Measurements from ENCODE around the gene CDH4. TPM values are rescaled to one million over a fixed set of nuclear protein-coding genes. Genes with fewer than 3 reads are reported as not detected.

The CDH4 gene
- total and polyA plus RNA-seq, 2 donors (not counting 3 experiments of a cell fraction or from before 2014, with no cell fraction given): 0.17 to 0.51 TPM

- no peak overlapping the region for H3K4me3 ChIP-seq (replicated peaks in 1 of 3; ENCODE audit: insufficient read depth in 1 of 3, low read depth in 1 of 3, low read length in 3 of 3)
- H3K9me3 ChIP-seq (replicated peaks; ENCODE audit: control insufficient read depth, insufficient read depth, low read length): no peaks in the 10 kb centered on the region
- CTCF ChIA-PET: no interaction called here
- H2AFZ ChIP-seq (ENCODE audit: low read depth, low read length): no peak overlapping the region
- H3K79me2 ChIP-seq (ENCODE audit: control insufficient read depth, insufficient read depth, low read length): no peaks in the 10 kb centered on the region
- POLR2A ChIA-PET: no interaction called here
- no TSS peak for BruUV-seq (replicated peaks)
- no peak overlapping the region for H3K4me2 ChIP-seq (ENCODE audit: insufficient read depth, low read length)
- H3K4me1 ChIP-seq (ENCODE audit: control insufficient read depth, extremely low read depth, insufficient read depth, low read length): no peaks in the 10 kb centered on the region
- H3K36me3 ChIP-seq (ENCODE audit: control insufficient read depth in 2 of 2, extremely low read depth in 1 of 2, insufficient read depth in 2 of 2, low read length in 2 of 2): no peaks in the 10 kb centered on the region
- H3K9me1 ChIP-seq (replicated peaks; ENCODE audit: control insufficient read depth, extremely low read depth, insufficient read depth, low read length): no peaks in the 10 kb centered on the region
- dilution Hi-C loops (cut with MboI; ENCODE audit: extremely low pct_ligation_motif_present, low sequenced_read_pairs): no loop called here
- H3K27me3 ChIP-seq (ENCODE audit: control insufficient read depth in 2 of 2, insufficient read depth in 2 of 2, low read length in 2 of 2): no peaks in the 10 kb centered on the region
- DNase-seq (ENCODE audit: low read depth, low spot score): no peak
- no peak for FAIRE-seq
- H3K9ac ChIP-seq (replicated peaks; ENCODE audit: extremely low read depth, insufficient read depth, low read length): no peak overlapping the region
- no peak overlapping the region for H3K27ac ChIP-seq (ENCODE audit: insufficient read depth, low read depth, low read length)
- intact Hi-C loops (cut with micrococcal nuclease): no loop called here
- no peaks in the 10 kb centered on the region for H4K20me1 ChIP-seq (replicated peaks; ENCODE audit: control insufficient read depth, extremely low read depth, insufficient read depth, low read length)
- TF ChIP-seq FOS (IDR thresholded peaks at IDR 0.05; ENCODE audit: borderline replicate concordance, insufficient read depth, low read length): no peak
- TF ChIP-seq POLR2AphosphoS5 (IDR thresholded peaks at IDR 0.05; ENCODE audit: insufficient read depth, low read depth, low read length): no peak
- no peak for TF ChIP-seq MYC (IDR thresholded peaks at IDR 0.05; ENCODE audit: low read depth, low read length)
Measured at GRCh38 chr20:61394088-61394799, 142.2 kb downstream of the CDH4 start.

- dilution Hi-C loops (cut with MboI; ENCODE audit: extremely low pct_ligation_motif_present, low sequenced_read_pairs): no loop called here
Measured at GRCh38 chr20:61396262-61396848, 144.3 kb downstream of the CDH4 start.

More at GRCh38 chr20:61396262-61396848, 144.3 kb downstream of the CDH4 start:
- ChIA-PET CTCF (no interaction called here), POLR2A (no interaction called here)
- no peak overlapping the region for H3K27ac ChIP-seq (ENCODE audit: insufficient read depth, low read depth, low read length)
- H3K4me2 ChIP-seq (ENCODE audit: insufficient read depth, low read length): no peak overlapping the region
- H4K20me1 ChIP-seq (replicated peaks; ENCODE audit: control insufficient read depth, extremely low read depth, insufficient read depth, low read length): no peaks in the 10 kb centered on the region
- BruUV-seq (replicated peaks): no TSS peak
- H3K27me3 ChIP-seq (ENCODE audit: control insufficient read depth in 2 of 2, insufficient read depth in 2 of 2, low read length in 2 of 2): no peaks in the 10 kb centered on the region
- intact Hi-C loops (cut with micrococcal nuclease): no loop called here
- H3K36me3 ChIP-seq (ENCODE audit: control insufficient read depth in 2 of 2, extremely low read depth in 1 of 2, insufficient read depth in 2 of 2, low read length in 2 of 2): no peaks in the 10 kb centered on the region
- H3K9me3 ChIP-seq (replicated peaks; ENCODE audit: control insufficient read depth, insufficient read depth, low read length): peaks cover 5% of the 10 kb centered on the region
- H2AFZ ChIP-seq (ENCODE audit: low read depth, low read length): no peak overlapping the region
- H3K4me1 ChIP-seq (ENCODE audit: control insufficient read depth, extremely low read depth, insufficient read depth, low read length): no peaks in the 10 kb centered on the region
- TF ChIP-seq FOS (IDR thresholded peaks at IDR 0.05; ENCODE audit: borderline replicate concordance, insufficient read depth, low read length) (no peak), POLR2AphosphoS5 (IDR thresholded peaks at IDR 0.05; ENCODE audit: insufficient read depth, low read depth, low read length) (no peak)
- TF ChIP-seq, protein P1, sequence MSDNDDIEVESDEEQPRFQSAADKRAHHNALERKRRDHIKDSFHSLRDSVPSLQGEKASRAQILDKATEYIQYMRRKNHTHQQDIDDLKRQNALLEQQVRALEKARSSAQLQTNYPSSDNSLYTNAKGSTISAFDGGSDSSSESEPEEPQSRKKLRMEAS (IDR thresholded peaks at IDR 0.05; ENCODE audit: insufficient read depth, insufficient read length): no peak
- TF ChIP-seq, protein P2, sequence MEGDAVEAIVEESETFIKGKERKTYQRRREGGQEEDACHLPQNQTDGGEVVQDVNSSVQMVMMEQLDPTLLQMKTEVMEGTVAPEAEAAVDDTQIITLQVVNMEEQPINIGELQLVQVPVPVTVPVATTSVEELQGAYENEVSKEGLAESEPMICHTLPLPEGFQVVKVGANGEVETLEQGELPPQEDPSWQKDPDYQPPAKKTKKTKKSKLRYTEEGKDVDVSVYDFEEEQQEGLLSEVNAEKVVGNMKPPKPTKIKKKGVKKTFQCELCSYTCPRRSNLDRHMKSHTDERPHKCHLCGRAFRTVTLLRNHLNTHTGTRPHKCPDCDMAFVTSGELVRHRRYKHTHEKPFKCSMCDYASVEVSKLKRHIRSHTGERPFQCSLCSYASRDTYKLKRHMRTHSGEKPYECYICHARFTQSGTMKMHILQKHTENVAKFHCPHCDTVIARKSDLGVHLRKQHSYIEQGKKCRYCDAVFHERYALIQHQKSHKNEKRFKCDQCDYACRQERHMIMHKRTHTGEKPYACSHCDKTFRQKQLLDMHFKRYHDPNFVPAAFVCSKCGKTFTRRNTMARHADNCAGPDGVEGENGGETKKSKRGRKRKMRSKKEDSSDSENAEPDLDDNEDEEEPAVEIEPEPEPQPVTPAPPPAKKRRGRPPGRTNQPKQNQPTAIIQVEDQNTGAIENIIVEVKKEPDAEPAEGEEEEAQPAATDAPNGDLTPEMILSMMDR (IDR thresholded peaks at IDR 0.05; ENCODE audit: extremely low read depth in 1 of 2, insufficient read depth in 1 of 2, low read depth in 1 of 2, low read length in 2 of 2): no peak
- H3K79me2 ChIP-seq (ENCODE audit: control insufficient read depth, insufficient read depth, low read length): no peaks in the 10 kb centered on the region
- DNase-seq (ENCODE audit: low read depth, low spot score): no peak
- H3K4me3 ChIP-seq (replicated peaks in 1 of 3; ENCODE audit: insufficient read depth in 1 of 3, low read depth in 1 of 3, low read length in 3 of 3): no peak overlapping the region
- FAIRE-seq: no peak
- H3K9ac ChIP-seq (replicated peaks; ENCODE audit: extremely low read depth, insufficient read depth, low read length): no peak overlapping the region
- H3K9me1 ChIP-seq (replicated peaks; ENCODE audit: control insufficient read depth, extremely low read depth, insufficient read depth, low read length): no peaks in the 10 kb centered on the region

All from endothelial cell of umbilical vein (primary cell).